HepG2 (cell line): Measurements from ENCODE around the gene PLEKHA8. TPM values are rescaled to one million over a fixed set of nuclear protein-coding genes. Genes with fewer than 3 reads are reported as not detected.

Experiments used
- ATAC-seq: fragments of 200-7000 bp; cut with Tn5 transposase; 3 replicates; pipeline ENCODE4 v1.9.1; 2020; ENCODE audit warnings: mild to moderate bottlenecking, moderate library complexity
- BruUV-seq: library from RNA; stranded (reverse); fragments of 400-500 nt; replicated peaks from 2 replicates; lab custom pipeline; 2021; lab: Mats Ljungman, UMichigan
- CTCF ChIA-PET: fragments of 300-600 bp; formaldehyde crosslinking; extraction: SDS; loops from one replicate; lab custom pipeline; 2021; ENCODE audit warnings: low total read pairs, inconsistent platforms, low intra/inter-chr PET ratio; lab: Yijun Ruan, JAX
- POLR2A ChIA-PET: fragments of 350-600 bp; sonication (Branson Sonifier 250); formaldehyde crosslinking; loops from one replicate; lab custom pipeline; 2020; ENCODE audit warnings: antibody characterized with exemption, inconsistent platforms; lab: Yijun Ruan, JAX
- DNase-seq: peaks from one replicate; pipeline ENCODE4 v3.0.0-alpha.2; 2015; ENCODE audit warnings: low spot score
- FAIRE-seq: peaks from 3 replicates; lab custom pipeline; 2011; peaks lifted over from hg19 to GRCh38; lab: Jason Lieb, UNC
- H2AFZ ChIP-seq: one replicate; pipeline ENCODE4 v1.6.1; 2011; ENCODE audit warnings: low read length, inconsistent platforms
- H3K27ac ChIP-seq: fragments of 300-600 bp; 3 replicates; pipeline ENCODE4 v1.8.0; 2011; ENCODE audit warnings: mixed run types, mild to moderate bottlenecking, mixed read lengths, low read length, inconsistent platforms; ENCODE audit not compliant: insufficient read depth; ENCODE audit errors: extremely low read length
- H3K27me3 ChIP-seq, 2 experiments: fragments of 200-600 bp in 1 of 2; 2 replicates in 1 of 2; 3 replicates in 1 of 2; pipeline versions ENCODE4 v1.6.0 to v1.8.0; 2011; ENCODE audit warnings: low read length in 2 of 2, mild to moderate bottlenecking in 2 of 2, moderate library complexity in 2 of 2, inconsistent platforms in 1 of 2; ENCODE audit not compliant: insufficient read depth in 2 of 2, control insufficient read depth in 1 of 2
- H3K36me3 ChIP-seq, 2 experiments: fragments of 200-600 bp in 1 of 2; replicated peaks in 1 of 2; 2 replicates in 1 of 2; 3 replicates in 1 of 2; pipeline versions ENCODE4 v1.5.1 to v1.8.0; 2011; ENCODE audit warnings: low read length in 2 of 2, inconsistent platforms in 1 of 2; ENCODE audit not compliant: insufficient read depth in 2 of 2, control insufficient read depth in 1 of 2
- H3K4me1 ChIP-seq: 2 replicates; pipeline ENCODE4 v1.5.1; 2012; ENCODE audit warnings: low read length, inconsistent platforms; ENCODE audit not compliant: insufficient read depth
- H3K4me2 ChIP-seq: 2 replicates; pipeline ENCODE4 v1.6.0; 2011; ENCODE audit warnings: low read depth, low read length, inconsistent platforms
- H3K4me3 ChIP-seq, 3 experiments: fragments of 200-600 bp in 1 of 3; sonication (generic), shearing (Covaris generic) in 1 of 3; replicated peaks in 1 of 3; 2 replicates each; pipeline ENCODE4 v1.5.1; 2011 to 2016; ENCODE audit warnings: low read length in 3 of 3, inconsistent platforms in 2 of 3, low read depth in 2 of 3, mild to moderate bottlenecking in 2 of 3, control low read depth in 1 of 3, mixed read lengths in 1 of 3; ENCODE audit not compliant: insufficient read depth in 1 of 3
- H3K79me2 ChIP-seq: one replicate; pipeline ENCODE4 v1.6.1; 2011; ENCODE audit warnings: low read length, inconsistent platforms; ENCODE audit not compliant: insufficient read depth
- H3K9ac ChIP-seq: 2 replicates; pipeline ENCODE4 v1.6.0; 2011; ENCODE audit warnings: mild to moderate bottlenecking, low read depth, low read length, inconsistent platforms; ENCODE audit not compliant: insufficient read depth
- H3K9me3 ChIP-seq: 2 replicates; pipeline ENCODE4 v1.5.1; 2012; ENCODE audit warnings: mild to moderate bottlenecking, low read length
- H4K20me1 ChIP-seq: 2 replicates; pipeline ENCODE4 v1.6.0; 2011; ENCODE audit warnings: inconsistent platforms, mild to moderate bottlenecking, low read length, moderate library complexity; ENCODE audit not compliant: insufficient read depth
- HIVEP1 ChIP-seq: sonication (generic); formaldehyde crosslinking; IDR thresholded peaks from 2 replicates; pipeline ENCODE4 v1.4.0; 2020; ENCODE audit warnings: mild to moderate bottlenecking, missing genetic modification reagents
- MAFK ChIP-seq, 2 experiments: IDR thresholded peaks in 1 of 2; conservative IDR thresholded peaks in 1 of 2; 2 replicates each; pipeline ENCODE4 v1.6.1; 2011; ENCODE audit warnings: improper control_type of control experiment in 2 of 2, low read length in 2 of 2
- ZBTB39 ChIP-seq: sonication (generic); formaldehyde crosslinking; IDR thresholded peaks from 2 replicates; pipeline ENCODE4 v1.5.0; 2020; ENCODE audit warnings: missing genetic modification reagents
- ZNF260 ChIP-seq: sonication (generic); formaldehyde crosslinking; IDR thresholded peaks from 2 replicates; pipeline ENCODE4 v1.4.0; 2020; ENCODE audit warnings: missing genetic modification reagents, low read depth, mild to moderate bottlenecking, borderline replicate concordance
- ZNF652 ChIP-seq: IDR thresholded peaks from 2 replicates; pipeline ENCODE4 v1.6.1; 2016; ENCODE audit warnings: low read depth, borderline replicate concordance
- ZNF709 ChIP-seq: sonication (generic); formaldehyde crosslinking; IDR thresholded peaks from 2 replicates; pipeline ENCODE4 v1.5.0; 2020; ENCODE audit warnings: mild to moderate bottlenecking, missing genetic modification reagents
- WGBS: methylation state at CpG from one replicate; pipeline ENCODE4 v1.1.6; 2017; ENCODE audit warnings: low lambda C conversion rate; 5-methylcytosine and 5-hydroxymethylcytosine counted together
- in situ Hi-C: cut with HindIII; loops from 2 replicates; pipeline ENCODE4 v1.10.0; 2017; ENCODE audit warnings: low pct_unique_long_range_greater_than_20kb; ENCODE audit not compliant: extremely low pct_ligation_motif_present
- intact Hi-C: fragments of 100-400 bp; cut with micrococcal nuclease; formaldehyde crosslinking; loops from one replicate; pipeline ENCODE4 v1.10.0; 2022; ENCODE audit not compliant: unreplicated experiment
- polyA plus RNA-seq, 8 experiments: library from polyadenylated mRNA; depleted of rRNA in 3 of 8; stranded (reverse) in 7 of 8; unstranded in 1 of 8; fragments of >200 nt; fragmentation: Illumina TruSeq in 4 of 8; extraction: Trizol in 4 of 8; gene quantifications; 2 replicates each; pipeline versions ENCODE4 v1.2.1 to v1.2.3, GENCODE V29; 2011 to 2016; ENCODE audit warnings: low read depth in 4 of 8, missing spikeins in 1 of 8, mixed read lengths in 1 of 8; ENCODE audit not compliant: insufficient read depth in 1 of 8
- total RNA-seq, 5 experiments: library from RNA; depleted of rRNA; stranded (reverse); fragments of >200 nt; fragmentation: Illumina TruSeq; extraction: Trizol; gene quantifications; 2 replicates each; pipeline ENCODE4 v1.2.3, GENCODE V29; 2016; ENCODE audit warnings: low read depth in 1 of 5

The PLEKHA8 gene
- total and polyA plus RNA-seq, 2 of the 13 experiments (the other 11 are each of a cell fraction or from before 2014, with no cell fraction given): 12.5 to 26.4 TPM

- peaks cover 3 to 7% of the 10 kb centered on the region in 2 experiments for H3K36me3 ChIP-seq
- H3K4me2 ChIP-seq: no peak overlapping the region
- no peak overlapping the region for H3K4me3 ChIP-seq
- TF ChIP-seq ZNF652 (no peak), ZNF709 (CRISPR knock-in tag) (no peak), HIVEP1 (no peak), ZNF260 (CRISPR knock-in tag) (no peak)
- no peak for FAIRE-seq
- H2AFZ ChIP-seq: no peak overlapping the region
- H3K27me3 ChIP-seq: no peaks in the 10 kb centered on the region
- H4K20me1 ChIP-seq: 0 out of 2 replicates have a peak, but pooled peaks cover 8% of the 10 kb centered on the region
- BruUV-seq: no TSS peak
- in situ Hi-C loops: no loop called here
- CTCF ChIA-PET: no interaction called here
- POLR2A ChIA-PET: interaction anchor here (0.7 kb wide), 1 partner anchor 487 kb away, joined by 4 read pairs; no protein-coding TSS in a partner anchor
- no peak overlapping the region for H3K9ac ChIP-seq
- no peaks in the 10 kb centered on the region for H3K9me3 ChIP-seq
- H3K27ac ChIP-seq: no peak overlapping the region
- ATAC-seq: no peak
- intact Hi-C loops: no loop called here
- no peak for DNase-seq
- peaks cover 37% of the 10 kb centered on the region for H3K79me2 ChIP-seq
- peaks cover 14% of the 10 kb centered on the region for H3K4me1 ChIP-seq
Observed at GRCh38 chr7:30040938-30041337, 12.7 kb downstream of the PLEKHA8 start.

- 98% methylated on average over 4 of the region's 4 CpGs for WGBS
- TF ChIP-seq ZBTB39 (CRISPR knock-in tag) (no peak), MAFK (conservative IDR thresholded peaks at IDR 0.05 in 1 of 2, IDR thresholded peaks at IDR 0.05 in 1 of 2; ENCODE audit: low read length in 2 of 2) (0 out of 4 replicates have a peak, but pooled peaks of 1 of the 2 experiments have one; percentile 2)
- no peak overlapping the region for H3K4me2 ChIP-seq
- H3K36me3 ChIP-seq: peaks cover 8 to 15% of the 10 kb centered on the region in 2 experiments
- FAIRE-seq (no peak), ATAC-seq (no peak), DNase-seq (no peak)
- 0 out of 2 replicates have a peak, but pooled peaks cover 8% of the 10 kb centered on the region for H4K20me1 ChIP-seq
- no peak overlapping the region for H3K27ac ChIP-seq
- no peak overlapping the region for H3K9ac ChIP-seq
- no TSS peak for BruUV-seq
- no peak overlapping the region for H2AFZ ChIP-seq
- ChIA-PET CTCF (no interaction called here), POLR2A (interaction anchor here (0.7 kb wide), 1 partner anchor 486 kb away, joined by 4 read pairs; no protein-coding TSS in a partner anchor)
- H3K4me3 ChIP-seq: no peak overlapping the region
- H3K9me3 ChIP-seq: no peaks in the 10 kb centered on the region
- peaks cover 7% of the 10 kb centered on the region; the same call in 1 of the 2 replicates for H3K4me1 ChIP-seq
- H3K79me2 ChIP-seq: peaks cover 34% of the 10 kb centered on the region
- in situ Hi-C loops (no loop called here), intact Hi-C loops (no loop called here)
- H3K27me3 ChIP-seq: no peaks in the 10 kb centered on the region
Observed at GRCh38 chr7:30041526-30042269, 13.5 kb downstream of the PLEKHA8 start.
